Stimulated activated CD8-positive, alpha-beta memory T cell treated with anti-CD3 and anti-CD28 coated beads, Interleukin-12 subunit alpha, Interleukin-12 subunit beta, amount 100 ng/mL, for 4 hours (primary cell): Measurements from ENCODE around the gene ETHE1.
"Not testable (repeated sequence)": the region's sequence is repeated elsewhere in the genome, so short reads cannot be mapped to it uniquely, and the experiment has no call there.

ENCODE experiments used
- DNase-seq: peaks from one replicate; pipeline ENCODE4 v3.0.0-alpha.2; 2020; ENCODE audit warnings: low read depth

Gene ETHE1

DNA sequence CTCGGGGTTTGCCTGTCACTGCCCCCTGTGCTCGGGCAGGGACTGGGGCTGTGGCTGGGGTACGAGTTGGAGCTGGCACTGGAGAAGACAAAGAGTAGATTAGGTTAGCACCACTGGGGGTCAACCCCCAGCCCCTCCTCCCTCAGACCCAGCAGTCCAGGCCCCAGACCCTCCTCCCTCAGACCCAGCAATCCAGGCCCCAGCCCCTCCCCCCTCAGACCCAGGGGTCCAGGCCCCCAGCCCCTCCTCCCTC is 25.1 kb upstream of the ETHE1 start:
- no peak for DNase-seq

DNA sequence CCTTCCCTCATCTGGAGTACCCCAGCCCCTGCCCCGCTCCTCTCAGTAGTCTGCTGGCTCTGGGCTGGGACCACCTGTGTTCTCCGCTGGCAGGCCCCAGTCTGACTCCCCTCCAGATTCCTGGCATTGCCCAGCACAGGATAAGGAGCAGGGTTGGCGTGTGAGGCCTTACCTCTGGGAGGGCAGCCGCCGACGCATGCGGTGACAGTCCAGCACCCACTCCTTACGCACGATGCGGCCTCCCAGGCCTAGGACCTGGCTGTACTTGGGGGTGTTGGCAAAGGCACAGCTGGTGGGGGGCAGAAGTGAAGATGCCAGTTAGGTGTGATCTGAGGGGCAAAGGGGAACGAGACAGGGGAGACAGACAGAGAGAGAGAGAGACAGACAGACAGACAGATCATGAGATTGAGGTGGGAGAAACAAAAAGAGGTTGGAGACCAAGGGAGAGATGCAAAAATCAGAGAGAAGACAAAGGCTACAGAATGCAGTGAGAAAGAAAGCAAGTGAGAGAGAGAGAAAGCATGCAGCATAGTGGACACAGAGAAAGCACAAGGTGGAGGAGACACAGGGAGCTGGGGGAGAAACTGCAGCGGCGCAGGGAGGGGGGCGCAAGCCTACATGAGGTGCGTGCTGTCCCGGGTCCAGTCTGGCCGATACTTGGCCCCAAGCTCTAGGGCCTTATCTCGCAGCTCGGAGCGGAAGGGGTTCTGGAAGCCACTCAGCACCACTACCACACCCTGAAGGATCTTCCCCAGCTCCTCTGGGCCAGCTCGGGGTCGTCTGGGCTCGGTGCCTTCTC is 24.6 kb upstream of the ETHE1 start:
- no peak for DNase-seq

DNA sequence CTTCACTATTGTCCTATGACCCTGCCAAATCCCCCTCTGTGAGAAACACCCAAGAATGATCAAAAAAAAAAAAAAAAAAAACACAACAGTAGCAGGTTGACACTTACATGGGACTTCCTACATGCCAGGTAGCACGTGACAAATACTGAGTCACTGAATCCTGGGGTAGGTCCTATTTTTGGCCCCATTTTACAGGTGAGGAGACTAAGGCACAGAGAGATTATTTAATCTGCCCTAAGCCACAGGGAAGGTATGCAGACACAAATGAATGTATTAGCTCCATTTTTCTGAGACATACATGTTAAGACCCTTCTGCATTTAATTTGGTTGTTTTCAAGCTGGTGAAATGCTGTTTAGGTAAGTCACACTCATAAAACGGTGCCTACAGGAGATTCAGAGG is 21.7 kb upstream of the ETHE1 start:
- DNase-seq: no peak

DNA sequence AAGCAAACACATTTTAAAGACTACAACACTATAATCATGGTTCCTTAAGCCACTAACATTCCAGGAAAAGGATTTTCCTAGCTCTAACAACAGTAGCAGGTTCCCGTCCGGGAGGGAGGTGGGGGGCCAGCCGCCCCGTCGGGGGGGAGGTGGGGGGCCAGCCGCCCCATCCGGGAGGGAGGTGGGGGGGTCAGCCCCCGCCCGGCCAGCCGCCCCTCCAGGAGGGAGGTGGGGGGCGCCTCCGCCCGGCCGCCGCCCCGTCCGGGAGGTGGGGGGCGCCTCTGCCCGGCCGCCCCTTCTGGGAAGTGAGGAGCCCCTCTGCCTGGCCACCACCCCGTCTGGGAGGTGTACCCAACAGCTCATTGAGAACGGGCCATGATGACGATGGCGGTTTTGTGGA is 20.9 kb upstream of the ETHE1 start:
- not testable (repeated sequence) for DNase-seq

DNA sequence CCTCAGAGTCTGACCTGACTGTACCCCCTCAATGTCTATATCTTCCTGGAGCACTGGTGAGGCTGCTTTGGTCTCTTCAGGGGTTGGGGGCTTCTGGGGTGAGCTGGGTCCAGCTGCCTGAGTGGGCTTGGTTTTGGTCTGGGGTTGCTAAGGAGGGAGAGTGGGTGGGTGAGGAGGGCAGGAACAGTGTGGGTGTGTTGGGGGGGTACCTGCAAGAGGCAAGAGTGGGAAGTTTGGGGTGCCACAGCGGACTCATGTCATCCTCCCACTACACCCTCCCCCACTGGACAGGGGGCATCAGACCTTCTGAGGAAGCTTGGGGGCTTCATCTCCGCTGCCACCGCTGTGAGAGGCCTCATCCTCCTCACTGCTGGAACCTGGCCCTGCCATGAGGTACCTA is 19.6 kb upstream of the ETHE1 start:
- DNase-seq: no peak

DNA sequence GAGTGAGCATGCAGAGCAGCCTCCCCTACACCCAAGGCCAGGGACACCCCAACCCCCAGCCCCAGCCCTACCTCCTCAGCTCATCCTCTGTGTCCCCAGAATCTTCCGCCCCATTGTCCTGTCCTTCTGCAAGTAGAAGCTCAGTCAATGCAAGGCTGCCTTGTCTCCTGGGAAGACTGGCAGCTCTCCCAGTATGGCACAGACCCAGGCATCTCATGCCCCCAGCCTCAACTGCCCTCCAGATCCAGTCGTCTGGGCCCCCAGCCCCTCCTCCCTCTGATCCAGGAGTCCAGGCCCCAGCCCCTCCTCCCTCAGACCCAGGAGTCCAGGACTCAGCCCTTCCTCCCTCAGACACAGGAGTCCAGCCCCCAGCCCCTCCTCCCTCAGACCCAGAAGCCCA is 19.0 kb upstream of the ETHE1 start:
- no peak for DNase-seq

DNA sequence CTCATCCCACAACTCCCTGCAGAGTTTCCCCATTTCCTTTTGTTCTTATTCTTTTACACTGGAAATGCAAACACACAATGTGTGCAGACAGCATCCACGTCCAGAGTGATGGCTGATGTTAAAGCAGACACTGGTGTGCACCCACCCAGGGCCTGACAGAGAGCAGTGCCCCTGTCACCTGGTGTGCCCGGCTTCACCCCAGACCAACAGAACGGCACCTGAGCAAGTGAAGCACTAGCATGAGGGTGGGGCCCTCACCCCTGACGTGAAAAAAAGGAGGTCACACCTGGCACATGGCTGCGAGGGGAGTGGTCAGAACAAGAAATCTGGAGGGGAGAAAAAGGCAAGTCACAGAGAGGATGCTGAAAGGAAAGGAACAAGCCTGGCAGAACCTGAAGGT is 18.3 kb upstream of the ETHE1 start:
- DNase-seq: no peak

DNA sequence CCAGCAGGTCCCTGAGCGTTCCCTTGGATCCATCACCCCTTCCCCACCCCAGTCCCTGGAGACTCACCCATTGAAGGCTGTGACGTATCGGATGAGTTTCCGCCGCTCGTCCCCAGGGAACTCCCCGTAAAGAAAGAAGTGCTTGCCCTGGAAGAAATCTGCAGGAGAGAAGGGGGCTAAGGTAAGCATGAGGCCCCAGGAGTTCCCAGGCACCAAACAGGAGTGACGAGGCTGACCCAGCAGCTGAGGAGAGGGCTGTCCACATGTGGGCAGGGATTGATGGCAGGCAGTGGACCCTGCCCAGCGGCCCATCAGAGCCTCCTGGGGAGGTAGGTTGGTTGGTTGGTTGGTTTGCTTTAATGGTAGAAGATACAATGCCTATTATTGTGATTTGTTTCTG is 17.1 kb upstream of the ETHE1 start:
- DNase-seq: no peak

DNA sequence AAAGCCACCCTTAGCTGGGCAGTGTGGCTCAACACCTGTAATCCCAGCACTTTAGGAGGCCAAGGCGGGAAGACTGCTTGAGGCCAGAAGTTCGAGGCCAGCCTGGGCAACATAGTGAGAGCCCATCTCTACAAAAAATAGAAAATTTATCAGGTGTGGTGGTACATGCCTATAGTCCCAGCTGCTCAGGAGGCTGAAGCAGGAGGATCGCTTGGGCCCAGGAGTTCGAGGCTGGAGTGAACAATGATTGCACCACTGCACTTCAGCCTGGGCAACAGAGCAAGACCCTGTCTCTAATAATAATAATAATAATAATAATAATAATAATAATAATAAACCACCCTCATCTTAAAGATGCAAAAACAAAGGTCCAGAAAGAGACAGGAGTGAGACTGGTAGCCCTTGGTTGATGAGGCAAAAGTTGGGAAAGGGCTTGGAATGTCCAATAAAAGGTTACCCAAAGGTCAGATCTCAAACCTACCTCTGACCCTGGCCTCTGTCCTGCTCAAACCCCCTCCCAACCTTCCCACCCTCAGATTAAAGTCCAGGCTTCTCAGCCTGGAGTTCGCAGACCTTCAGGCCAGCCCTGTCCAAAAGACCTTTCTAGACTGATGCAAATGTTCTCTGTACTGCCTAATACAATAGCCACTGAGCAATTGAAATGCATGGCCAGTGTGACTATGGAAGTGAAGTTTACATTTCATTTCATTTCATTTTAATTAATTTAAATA is 15.1 kb upstream of the ETHE1 start:
- DNase-seq: no peak

DNA sequence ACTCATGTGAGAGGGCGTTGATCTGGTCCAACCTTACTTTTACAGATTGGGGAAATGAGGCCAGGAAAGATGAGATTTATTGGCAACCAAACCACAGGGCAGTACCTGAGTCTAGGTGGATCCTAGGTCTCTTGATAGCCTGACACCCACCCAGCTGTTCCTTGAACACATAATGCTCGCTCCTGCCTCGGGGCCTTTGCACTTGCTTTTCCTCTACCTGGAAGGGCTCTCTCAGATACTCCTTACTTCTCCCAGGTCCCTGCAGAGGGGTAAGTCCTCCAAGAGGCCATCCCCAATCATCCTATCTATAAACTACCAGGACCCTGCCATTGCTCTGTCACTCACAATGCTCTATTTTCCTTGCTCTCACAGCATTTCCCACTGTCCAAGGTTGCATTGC is 13.4 kb upstream of the ETHE1 start:
- DNase-seq: no peak

DNA sequence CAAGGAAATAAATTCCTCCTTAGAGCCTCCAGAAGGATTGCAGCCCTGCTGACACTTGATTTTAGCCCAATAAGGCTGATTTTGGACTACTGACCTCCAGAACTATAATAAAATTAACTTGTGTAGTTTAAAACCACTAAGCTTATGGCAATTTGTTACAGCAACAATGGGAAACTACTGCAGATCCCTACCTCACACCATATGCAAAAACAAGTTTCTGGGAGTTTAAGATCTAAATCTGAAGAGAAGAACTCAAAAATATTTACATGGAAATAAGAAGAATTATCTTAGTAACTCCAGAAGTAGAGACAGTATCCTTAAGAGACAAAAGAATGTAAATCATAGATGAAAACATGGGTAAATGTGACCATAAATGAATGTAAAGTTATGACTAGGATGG is 11.9 kb upstream of the ETHE1 start:
- DNase-seq: no peak

DNA sequence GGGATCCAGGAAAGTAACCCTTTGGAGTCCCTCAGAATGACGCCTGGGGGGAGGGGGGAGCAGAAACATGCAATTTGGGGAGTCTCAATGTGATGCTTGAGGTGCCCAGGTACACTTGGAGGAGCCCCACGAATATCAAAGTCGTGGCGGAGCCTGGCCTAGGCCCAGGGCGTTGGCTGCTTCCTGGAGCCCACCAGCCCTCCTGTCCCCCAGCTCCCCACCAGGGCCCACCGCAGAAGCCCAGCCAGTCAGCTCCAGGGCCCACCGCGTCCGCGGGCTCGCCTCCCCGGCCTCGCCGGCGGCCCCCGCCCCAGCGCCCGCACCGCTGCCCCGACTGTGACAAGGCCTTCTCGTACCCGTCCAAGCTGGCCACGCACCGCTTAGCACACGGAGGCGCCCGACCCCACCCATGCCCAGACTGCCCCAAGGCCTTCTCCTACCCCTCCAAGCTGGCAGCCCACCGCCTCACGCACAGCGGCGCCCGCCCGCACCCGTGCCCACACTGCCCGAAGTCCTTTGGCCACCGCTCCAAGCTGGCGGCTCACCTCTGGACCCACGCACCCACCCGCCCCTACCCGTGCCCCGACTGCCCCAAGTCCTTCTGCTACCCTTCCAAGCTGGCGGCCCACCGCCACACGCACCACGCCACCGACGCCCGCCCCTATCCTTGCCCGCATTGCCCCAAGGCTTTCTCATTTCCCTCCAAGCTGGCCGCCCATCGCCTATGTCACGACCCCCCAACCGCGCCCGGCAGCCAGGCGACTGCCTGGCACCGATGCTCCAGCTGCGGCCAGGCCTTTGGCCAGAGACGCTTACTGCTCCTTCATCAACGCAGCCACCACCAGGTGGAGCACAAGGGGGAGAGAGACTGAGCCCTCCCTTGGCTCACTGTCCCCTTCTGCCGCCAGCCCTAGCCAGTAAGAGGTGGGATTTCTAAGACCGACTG is 8.1 kb upstream of the ETHE1 start:
- no peak for DNase-seq

DNA sequence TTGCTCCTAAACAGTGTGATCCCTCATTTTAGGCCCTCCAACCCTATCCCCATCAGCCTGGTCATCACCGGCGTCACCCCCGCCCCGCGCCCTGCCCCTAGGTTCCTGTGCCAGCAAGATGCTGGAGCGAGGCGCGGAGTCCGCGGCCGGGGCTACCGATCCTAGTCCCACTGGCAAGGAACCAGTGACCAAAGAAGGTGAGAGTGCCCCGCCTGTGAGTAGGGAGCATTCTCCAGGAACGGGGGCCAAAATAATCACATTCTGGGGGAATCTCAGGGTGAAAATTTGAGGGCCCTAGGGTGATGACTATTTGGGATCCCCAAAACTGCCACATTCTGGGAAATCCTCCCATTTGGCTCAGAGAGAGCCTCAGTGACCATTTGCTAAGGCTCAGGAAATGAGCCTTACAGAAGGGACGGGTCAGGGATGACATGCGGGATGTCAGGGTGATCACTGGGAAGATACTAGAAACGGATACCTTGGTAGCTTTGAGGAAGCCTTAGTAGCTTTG is 7.4 kb upstream of the ETHE1 start:
- DNase-seq: no peak

DNA sequence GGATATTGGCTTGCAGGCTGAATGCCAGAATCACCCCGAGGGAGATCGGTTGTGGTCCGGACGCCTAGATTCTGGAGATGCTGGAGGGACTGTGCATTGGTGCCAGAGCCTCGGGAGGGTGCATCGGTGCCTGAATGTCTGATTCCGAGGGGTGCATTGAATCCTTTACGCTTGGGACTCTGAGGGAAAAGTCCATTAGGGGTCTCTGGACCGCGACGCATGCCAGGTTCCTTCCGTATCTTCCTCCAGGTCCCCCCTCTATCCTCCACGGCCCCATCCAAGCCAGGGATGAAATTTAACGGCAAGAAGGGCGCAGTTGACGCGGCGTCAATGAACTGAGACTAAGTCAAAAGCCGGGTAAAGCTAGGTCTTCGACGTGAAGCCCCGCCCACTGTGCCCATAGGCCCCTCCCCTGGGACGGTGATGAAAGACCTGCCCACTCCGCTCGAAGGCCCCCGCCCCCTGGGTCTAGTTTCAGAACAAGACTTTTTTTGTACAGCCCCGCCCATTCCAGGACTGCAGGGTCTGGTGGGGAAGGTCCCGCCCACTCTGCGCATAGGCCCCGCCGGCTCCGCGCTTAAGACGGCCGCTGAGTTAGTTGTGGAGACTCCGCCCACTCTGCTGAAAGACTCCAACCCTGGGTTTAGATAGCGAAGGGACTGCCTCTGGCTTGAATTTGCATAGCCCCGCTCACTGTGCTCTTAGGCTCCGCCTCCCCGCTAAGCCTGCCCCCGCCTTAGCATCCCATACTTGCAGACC is 6.7 kb upstream of the ETHE1 start:
- DNase-seq: peak; percentile 79

DNA sequence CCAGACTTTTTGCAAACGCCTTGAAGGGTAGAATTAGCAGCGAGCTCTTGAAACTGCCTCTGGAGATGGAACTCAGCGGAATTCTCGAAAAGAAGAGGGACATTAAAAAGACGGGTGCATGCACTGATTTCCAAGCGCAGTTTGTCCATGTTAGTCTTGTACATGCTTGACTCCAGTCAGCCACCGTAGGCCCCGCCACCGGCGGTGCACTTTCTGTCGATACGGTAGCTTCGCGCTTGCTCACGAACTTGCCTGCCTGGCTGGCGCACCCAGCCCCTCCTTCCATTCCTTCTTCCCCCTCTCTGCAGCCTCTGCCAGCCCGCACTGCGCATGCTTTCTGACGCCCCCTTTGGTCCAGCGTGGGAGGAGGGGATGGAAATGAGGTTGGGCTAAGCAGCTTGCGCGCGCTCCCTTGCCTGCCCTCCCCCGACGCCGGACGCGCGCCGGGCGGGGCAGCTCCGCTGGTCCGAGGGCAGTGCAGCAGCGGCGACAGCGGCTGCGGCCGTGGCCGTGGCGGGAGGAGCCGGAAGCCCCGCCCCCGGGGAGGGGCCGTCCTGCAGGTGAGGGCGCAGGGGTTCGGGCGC is 6.1 kb upstream of the ETHE1 start, which contains the start of gene ZNF575:
ZNF575 (plus strand) TSS at position 227 of the 584 bp plus-strand sequence. CDS start 1,235 bp downstream, outside the sequence.
- DNase-seq: peak; percentile 72

DNA sequence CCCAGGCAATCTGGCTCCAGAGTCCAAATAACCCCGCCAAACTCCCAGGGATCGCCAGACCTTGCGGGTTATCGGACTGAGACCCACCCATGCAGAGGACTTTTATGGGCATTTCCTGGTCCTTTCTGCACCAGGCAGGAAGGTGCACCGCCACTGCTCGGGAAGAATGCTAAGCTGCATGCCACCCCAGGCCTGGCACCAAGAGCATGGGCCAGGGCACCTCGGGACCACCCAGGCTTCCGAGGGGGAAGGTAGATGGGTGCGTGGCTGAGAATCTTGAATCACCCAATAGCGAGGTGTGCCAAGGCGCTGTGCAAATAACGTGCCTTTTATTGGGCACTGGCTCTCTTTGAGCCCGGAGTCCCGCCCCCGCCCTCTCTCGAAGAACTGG is 5.6 kb upstream of the ETHE1 start:
- DNase-seq: no peak

DNA sequence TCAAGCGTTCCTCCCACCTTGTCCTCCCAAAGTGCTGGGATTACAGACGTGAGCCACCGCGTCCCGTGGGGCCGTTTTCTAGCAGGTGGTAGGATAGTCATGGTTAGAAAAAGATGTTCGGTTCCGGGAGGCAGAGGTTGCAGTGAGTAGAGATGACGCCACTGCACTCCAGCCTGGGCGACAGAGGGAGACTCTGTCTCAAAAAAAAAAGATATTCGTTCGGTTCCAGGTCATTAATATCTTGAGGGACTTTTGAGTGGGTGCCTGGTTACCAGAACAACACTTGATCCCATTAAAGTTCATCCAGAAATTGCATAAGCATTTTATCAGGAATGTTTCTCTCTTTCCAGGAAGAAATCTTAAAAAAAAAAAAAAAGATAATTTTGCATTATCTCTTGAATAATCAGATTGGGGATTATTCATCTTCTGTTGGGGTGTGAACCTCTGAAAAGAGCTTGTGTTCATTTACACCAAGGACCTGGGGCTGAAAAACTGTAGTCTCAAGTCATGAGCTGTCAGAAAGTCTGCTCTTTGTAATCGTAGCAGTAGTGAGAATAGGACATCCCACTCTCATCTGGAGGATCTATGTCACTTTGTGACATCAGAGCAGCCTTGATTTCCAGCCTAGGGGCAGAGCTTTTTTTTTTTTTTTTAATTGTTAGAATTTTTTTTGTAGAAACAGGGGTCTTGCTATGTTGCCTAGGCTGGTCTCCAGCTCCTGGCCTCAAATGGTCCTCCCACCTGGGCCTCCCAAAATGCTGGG is 1.0 kb upstream of the ETHE1 start:
- no peak for DNase-seq

DNA sequence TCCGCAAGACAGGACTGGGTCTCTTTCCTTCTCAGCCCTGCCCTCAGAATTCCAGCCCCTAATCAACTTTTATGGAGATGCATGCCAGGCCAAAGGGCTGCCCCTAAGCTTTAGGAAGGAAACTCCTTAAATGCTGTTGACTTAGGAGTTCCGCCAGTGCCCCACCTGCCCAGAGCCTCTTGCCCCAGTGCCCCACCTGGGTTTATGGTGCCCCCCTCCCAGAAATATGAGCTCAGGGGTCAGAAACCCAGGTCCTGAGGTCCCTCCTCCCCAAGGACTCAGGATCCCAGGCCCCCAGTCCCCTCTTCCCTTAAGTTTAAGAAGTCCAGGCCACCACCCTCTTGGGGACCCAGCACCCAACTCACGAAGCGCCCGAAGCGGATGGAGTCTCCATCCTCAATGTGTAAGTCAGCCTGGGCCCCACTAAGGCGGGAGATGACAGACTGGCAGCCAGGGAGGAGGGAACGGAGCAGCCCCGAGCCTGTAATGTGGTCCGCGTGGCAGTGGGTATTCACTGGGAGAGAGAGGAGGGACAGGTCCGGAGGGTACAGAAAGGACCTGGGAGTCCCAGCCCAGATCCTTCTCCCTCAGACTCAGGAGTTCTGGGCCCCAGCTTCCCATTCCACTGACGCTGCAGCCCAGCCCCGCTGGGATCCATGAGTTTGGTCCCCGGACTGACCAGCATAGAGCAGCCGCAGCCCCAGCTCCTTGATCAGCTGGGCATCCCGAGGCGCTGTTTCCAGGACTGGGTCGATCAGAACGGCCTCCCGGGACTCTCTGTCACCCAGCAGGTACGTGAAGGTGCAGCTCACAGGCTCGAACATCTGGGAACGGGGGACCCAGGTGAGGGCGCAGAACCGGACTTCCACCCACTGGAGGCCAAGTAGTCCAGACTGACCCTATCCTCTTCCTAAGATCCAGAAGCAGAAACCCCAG is 897 bp downstream of the ETHE1 start:
- DNase-seq: no peak
